Measurements from ENCODE around the gene PXDC1. TPM values are rescaled to one million over a fixed set of nuclear protein-coding genes. Genes with fewer than 3 reads are reported as not detected.

PXDC1 gene
- total and polyA plus RNA-seq, 2 donors (not counting 3 experiments of a cell fraction or from before 2014, with no cell fraction given) = 60.9 to 121 TPM

DNA sequence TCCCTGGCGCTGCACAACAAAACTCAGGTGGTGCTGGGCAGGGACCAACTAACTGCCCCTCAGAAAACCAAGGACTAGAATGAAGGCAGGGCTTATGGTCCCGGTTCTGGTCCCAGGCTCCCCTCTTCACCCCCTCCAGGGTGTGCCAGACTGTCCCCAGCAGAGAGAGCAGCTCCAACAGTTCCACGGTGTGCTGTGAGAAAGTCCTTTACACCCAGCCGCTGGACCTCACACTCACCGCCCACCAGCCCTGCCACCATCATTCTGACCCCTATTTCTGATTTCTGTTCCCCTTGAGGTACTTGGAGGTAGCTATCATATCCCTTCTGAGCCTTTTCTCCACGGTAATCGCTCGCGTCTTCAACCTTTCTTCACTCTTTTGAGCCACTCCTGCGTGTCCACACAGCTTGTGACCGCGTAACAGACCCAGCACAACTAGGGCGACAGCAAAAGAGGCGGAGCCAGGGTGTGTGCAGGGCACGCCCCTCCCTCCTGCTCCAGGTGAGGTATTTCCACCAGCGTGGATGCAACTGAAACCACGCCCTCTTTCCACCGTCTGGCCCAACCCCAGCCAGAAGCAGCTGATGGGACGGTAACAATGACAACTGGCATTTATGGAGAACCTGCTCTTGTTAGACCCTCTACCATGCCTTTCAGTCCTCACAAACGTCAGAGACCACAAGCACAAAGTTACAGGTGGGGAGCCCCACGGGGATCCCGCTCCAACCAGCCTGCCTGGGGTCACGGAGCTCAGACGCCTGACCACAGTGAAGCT is 2.3 kb downstream of the PXDC1 start:
- Histone ChIP-seq H3K4me2 (ENCODE audit: insufficient read depth, low read length) (peak overlapping the region; percentile 71), H3K27ac (ENCODE audit: insufficient read depth, low read depth, low read length) (peak overlapping the region; percentile 99), H3K9me3 (replicated peaks; ENCODE audit: control insufficient read depth, insufficient read depth, low read length) (no peaks in the 10 kb centered on the region), H3K27me3 (ENCODE audit: control insufficient read depth in 2 of 2, insufficient read depth in 2 of 2, low read length in 2 of 2) (no peaks in the 10 kb centered on the region), H3K36me3 (ENCODE audit: control insufficient read depth in 2 of 2, extremely low read depth in 1 of 2, insufficient read depth in 2 of 2, low read length in 2 of 2) (peaks cover 3 to 15% of the 10 kb centered on the region in 2 experiments), H3K4me3 (replicated peaks in 1 of 3; ENCODE audit: insufficient read depth in 1 of 3, low read depth in 1 of 3, low read length in 3 of 3) (peak overlapping the region; percentile 85 to 96 (median 89)), H2AFZ (ENCODE audit: low read depth, low read length) (no peak overlapping the region), H3K4me1 (ENCODE audit: control insufficient read depth, extremely low read depth, insufficient read depth, low read length) (peaks cover 66% of the 10 kb centered on the region), H3K9me1 (replicated peaks; ENCODE audit: control insufficient read depth, extremely low read depth, insufficient read depth, low read length) (no peaks in the 10 kb centered on the region), H3K79me2 (ENCODE audit: control insufficient read depth, insufficient read depth, low read length) (peaks cover 75% of the 10 kb centered on the region), H4K20me1 (replicated peaks; ENCODE audit: control insufficient read depth, extremely low read depth, insufficient read depth, low read length) (no peaks in the 10 kb centered on the region), H3K9ac (replicated peaks; ENCODE audit: extremely low read depth, insufficient read depth, low read length) (peak overlapping the region; percentile 100)
- POLR2A ChIA-PET = interaction anchor here (0.6 to 2.9 kb wide), 13 partner anchors 9 to 164 kb away, joined by 3 to 15 read pairs (median 3); partner anchors contain the start of gene FAM50B
- no TSS peak for BruUV-seq (replicated peaks)
- FAIRE-seq = no peak
- dilution Hi-C loops (cut with MboI; ENCODE audit: extremely low pct_ligation_motif_present, low sequenced_read_pairs) (no loop called here), intact Hi-C loops (cut with micrococcal nuclease) (loop anchor here (10.0 kb wide), 1 partner anchor 386 kb away; the partner anchor contains the start of gene ECI2)
- CTCF ChIA-PET = interaction anchor here (0.8 to 3.7 kb wide), 26 partner anchors 22 to 470 kb away, joined by 3 to 75 read pairs (median 6); partner anchors contain the start of gene FAM50B
- peak; percentile 46 for DNase-seq (ENCODE audit: low read depth, low spot score)
- TF ChIP-seq POLR2A (IDR thresholded peaks at IDR 0.05; ENCODE audit: low read depth, low read length) = no peak
- TF ChIP-seq, protein P1, sequence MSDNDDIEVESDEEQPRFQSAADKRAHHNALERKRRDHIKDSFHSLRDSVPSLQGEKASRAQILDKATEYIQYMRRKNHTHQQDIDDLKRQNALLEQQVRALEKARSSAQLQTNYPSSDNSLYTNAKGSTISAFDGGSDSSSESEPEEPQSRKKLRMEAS (IDR thresholded peaks at IDR 0.05; ENCODE audit: insufficient read depth, insufficient read length) = no peak
- TF ChIP-seq, protein P2, sequence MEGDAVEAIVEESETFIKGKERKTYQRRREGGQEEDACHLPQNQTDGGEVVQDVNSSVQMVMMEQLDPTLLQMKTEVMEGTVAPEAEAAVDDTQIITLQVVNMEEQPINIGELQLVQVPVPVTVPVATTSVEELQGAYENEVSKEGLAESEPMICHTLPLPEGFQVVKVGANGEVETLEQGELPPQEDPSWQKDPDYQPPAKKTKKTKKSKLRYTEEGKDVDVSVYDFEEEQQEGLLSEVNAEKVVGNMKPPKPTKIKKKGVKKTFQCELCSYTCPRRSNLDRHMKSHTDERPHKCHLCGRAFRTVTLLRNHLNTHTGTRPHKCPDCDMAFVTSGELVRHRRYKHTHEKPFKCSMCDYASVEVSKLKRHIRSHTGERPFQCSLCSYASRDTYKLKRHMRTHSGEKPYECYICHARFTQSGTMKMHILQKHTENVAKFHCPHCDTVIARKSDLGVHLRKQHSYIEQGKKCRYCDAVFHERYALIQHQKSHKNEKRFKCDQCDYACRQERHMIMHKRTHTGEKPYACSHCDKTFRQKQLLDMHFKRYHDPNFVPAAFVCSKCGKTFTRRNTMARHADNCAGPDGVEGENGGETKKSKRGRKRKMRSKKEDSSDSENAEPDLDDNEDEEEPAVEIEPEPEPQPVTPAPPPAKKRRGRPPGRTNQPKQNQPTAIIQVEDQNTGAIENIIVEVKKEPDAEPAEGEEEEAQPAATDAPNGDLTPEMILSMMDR (IDR thresholded peaks at IDR 0.05; ENCODE audit: extremely low read depth in 1 of 2, insufficient read depth in 1 of 2, low read depth in 1 of 2, low read length in 2 of 2) = no peak
- TF ChIP-seq POLR2AphosphoS5 (IDR thresholded peaks at IDR 0.05; ENCODE audit: insufficient read depth, low read depth, low read length) = peak; percentile 11
- TF ChIP-seq JUN (IDR thresholded peaks at IDR 0.05; ENCODE audit: borderline replicate concordance, insufficient read depth, insufficient read length, low read depth) = no peak

All from endothelial cell of umbilical vein (primary cell).